ENCODE results near the gene COTL1.

DNA sequence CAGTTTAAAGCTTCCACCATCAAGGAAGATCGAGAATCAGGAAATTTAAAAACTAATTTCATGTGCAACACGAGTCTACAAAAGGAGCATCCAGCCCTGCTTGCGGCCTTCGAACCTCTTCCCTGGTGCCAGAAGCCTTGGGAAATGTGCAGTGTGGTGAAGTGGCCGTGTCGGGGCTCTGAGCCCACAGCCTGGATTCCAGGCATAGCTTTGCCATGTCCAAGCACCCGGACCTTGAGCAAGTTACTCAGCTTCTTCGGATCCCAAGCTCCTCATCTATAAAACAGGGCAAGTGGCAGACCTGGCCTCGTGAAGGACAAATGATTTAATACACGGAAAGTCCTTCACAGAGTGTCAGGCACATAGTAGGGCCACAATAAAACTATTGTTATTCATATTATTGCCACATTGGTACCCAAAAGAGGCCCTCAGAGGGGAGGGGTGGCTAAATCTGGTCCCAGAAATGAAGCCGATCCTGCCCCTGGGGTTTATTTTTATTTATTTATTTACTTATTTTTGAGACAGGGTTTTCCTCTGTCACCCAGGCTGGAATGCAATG lies 34.8 kb downstream of the COTL1 start:
- TF ChIP-seq, protein P1, sequence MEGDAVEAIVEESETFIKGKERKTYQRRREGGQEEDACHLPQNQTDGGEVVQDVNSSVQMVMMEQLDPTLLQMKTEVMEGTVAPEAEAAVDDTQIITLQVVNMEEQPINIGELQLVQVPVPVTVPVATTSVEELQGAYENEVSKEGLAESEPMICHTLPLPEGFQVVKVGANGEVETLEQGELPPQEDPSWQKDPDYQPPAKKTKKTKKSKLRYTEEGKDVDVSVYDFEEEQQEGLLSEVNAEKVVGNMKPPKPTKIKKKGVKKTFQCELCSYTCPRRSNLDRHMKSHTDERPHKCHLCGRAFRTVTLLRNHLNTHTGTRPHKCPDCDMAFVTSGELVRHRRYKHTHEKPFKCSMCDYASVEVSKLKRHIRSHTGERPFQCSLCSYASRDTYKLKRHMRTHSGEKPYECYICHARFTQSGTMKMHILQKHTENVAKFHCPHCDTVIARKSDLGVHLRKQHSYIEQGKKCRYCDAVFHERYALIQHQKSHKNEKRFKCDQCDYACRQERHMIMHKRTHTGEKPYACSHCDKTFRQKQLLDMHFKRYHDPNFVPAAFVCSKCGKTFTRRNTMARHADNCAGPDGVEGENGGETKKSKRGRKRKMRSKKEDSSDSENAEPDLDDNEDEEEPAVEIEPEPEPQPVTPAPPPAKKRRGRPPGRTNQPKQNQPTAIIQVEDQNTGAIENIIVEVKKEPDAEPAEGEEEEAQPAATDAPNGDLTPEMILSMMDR (IDR thresholded peaks at IDR 0.05): no peak
- no peak for TF ChIP-seq POLR2A (IDR thresholded peaks at IDR 0.05)

Measured in heart left ventricle (tissue), 13 donors.